ENCODE data around the gene PDE3A. TPM values are rescaled to one million over a fixed set of nuclear protein-coding genes. Genes with fewer than 3 reads are reported as not detected.

Gene PDE3A
- 25.4 and 32.3 TPM in 2 replicates for total RNA-seq

DNA sequence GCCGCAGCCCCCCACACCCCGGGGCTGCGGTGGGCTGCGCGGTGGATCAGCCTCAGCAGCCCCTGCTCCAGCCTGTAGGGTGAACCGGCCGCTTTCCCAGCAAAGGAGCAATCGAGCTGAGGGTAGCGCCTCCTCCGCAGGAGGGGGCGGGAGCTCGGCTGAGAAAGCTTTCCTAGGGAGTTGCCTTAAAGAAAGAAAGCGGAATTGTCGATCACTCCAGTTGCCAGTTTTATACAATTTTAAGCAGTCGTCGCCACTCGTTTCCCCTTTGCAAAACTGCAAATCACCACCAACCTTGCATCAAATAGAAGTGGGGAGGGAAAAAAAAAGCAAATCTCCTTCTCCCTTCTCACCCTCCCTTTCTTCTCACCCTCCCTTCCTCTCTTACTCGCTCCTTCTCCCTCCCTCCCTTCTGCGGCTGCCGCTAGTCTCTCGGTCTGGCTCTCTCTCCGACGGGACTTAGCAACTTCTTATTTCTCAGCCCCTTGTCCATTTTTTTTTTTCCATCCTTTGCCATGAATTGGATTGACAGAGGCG is at the start of gene PDE3A:
Gene PDE3A, plus strand, starts transcription at position 424 of the 537 bp plus-strand sequence. CDS start 748 bp downstream, outside the sequence.

GRCh38 chr12:20695232-20695631 is 326.9 kb downstream of the PDE3A start, which contains the start of gene SLCO1C1:
Gene SLCO1C1, plus strand, starts transcription at chr12:20695332. Its CDS starts 4,245 bp downstream, at chr12:20699577.

